PC-9 (cell line): ENCODE measurements around the gene RAB3C. TPM values are rescaled to one million over a fixed set of nuclear protein-coding genes. Genes with fewer than 3 reads are reported as not detected.

Experiments used
- BruUV-seq: library from RNA; stranded (reverse); fragments of 400-500 nt; replicated peaks from 2 replicates; lab custom pipeline; 2021; lab: Mats Ljungman, UMichigan
- CTCF ChIA-PET: fragments of 300-600 bp; sonication (Branson Sonifier 250); formaldehyde crosslinking; loops from one replicate; lab custom pipeline; 2022; ENCODE audit warnings: antibody characterized with exemption; lab: Charles Lee
- POLR2A ChIA-PET: fragments of 300-600 bp; sonication (Branson Sonifier 250); formaldehyde crosslinking; loops from one replicate; lab custom pipeline; 2022; ENCODE audit warnings: antibody characterized with exemption; ENCODE audit not compliant: unreplicated experiment; lab: Charles Lee
- DNase-seq, 2 experiments: peaks; one replicate each; pipeline versions ENCODE4 v3.0.0 to v3.0.0-alpha.2; 2015 to 2022; ENCODE audit warnings: mixed read lengths in 1 of 2
- H2AFZ ChIP-seq: fragments of 200-600 bp; sonication (generic); 2 replicates; pipeline ENCODE4 v1.8.1; 2017; ENCODE audit warnings: antibody characterized with exemption
- H3F3A ChIP-seq: fragments of 200-600 bp; sonication (generic); 2 replicates; pipeline ENCODE4 v1.8.1; 2017; ENCODE audit warnings: antibody characterized with exemption, mild to moderate bottlenecking, low read depth; ENCODE audit not compliant: insufficient read depth
- H3K27ac ChIP-seq: fragments of 200-600 bp; sonication (generic); 2 replicates; pipeline ENCODE4 v1.6.1; 2016; ENCODE audit warnings: mixed run types
- H3K27me3 ChIP-seq: fragments of 200-600 bp; sonication (generic); 2 replicates; pipeline ENCODE4 v1.6.1; 2016; ENCODE audit warnings: low read depth, mixed run types; ENCODE audit not compliant: insufficient read depth
- H3K36me3 ChIP-seq: fragments of 200-600 bp; sonication (generic); 2 replicates; pipeline ENCODE4 v1.6.1; 2016; ENCODE audit warnings: low read depth, mixed run types
- H3K4me1 ChIP-seq: fragments of 200-600 bp; sonication (generic); replicated peaks from 2 replicates; pipeline ENCODE4 v1.6.1; 2016; ENCODE audit warnings: mixed run types; ENCODE audit not compliant: insufficient read depth
- H3K4me2 ChIP-seq: fragments of 200-600 bp; sonication (generic); 2 replicates; pipeline ENCODE4 v1.6.1; 2017; ENCODE audit warnings: mixed run types
- H3K4me3 ChIP-seq: fragments of 200-600 bp; sonication (generic); 2 replicates; pipeline ENCODE4 v1.6.1; 2016; ENCODE audit warnings: mixed run types
- H3K79me2 ChIP-seq: fragments of 200-600 bp; sonication (generic); 2 replicates; pipeline ENCODE4 v1.6.1; 2017; ENCODE audit warnings: low read depth, mixed run types
- H3K9me2 ChIP-seq: fragments of 200-600 bp; sonication (generic); 2 replicates; pipeline ENCODE4 v1.8.1; 2017; ENCODE audit warnings: mild to moderate bottlenecking; ENCODE audit not compliant: insufficient read depth
- H3K9me3 ChIP-seq: fragments of 200-600 bp; sonication (generic); 2 replicates; pipeline ENCODE4 v1.8.1; 2016; ENCODE audit warnings: low read depth; ENCODE audit not compliant: insufficient read depth
- H4K20me1 ChIP-seq: fragments of 200-600 bp; sonication (generic); 2 replicates; pipeline ENCODE4 v1.8.1; 2017; ENCODE audit not compliant: insufficient read depth
- EZH2 ChIP-seq: fragments of 200-600 bp; sonication (generic); IDR thresholded peaks from 2 replicates; pipeline ENCODE4 v1.8.0; 2017; ENCODE audit warnings: antibody characterized with exemption, low read depth
- intact Hi-C: fragments of 100-400 bp; cut with micrococcal nuclease; formaldehyde crosslinking; loops from one replicate; pipeline ENCODE4 v1.10.0; 2022; ENCODE audit not compliant: unreplicated experiment
- total RNA-seq: library from RNA; stranded (reverse); gene quantifications from 2 replicates; pipeline ENCODE4 v1.2.3, GENCODE V29; 2021
- TF ChIP-seq, protein P1 (sequence below): fragments of 200-600 bp; sonication (generic); conservative IDR thresholded peaks from 2 replicates; pipeline ENCODE4 v1.6.1; 2017; ENCODE audit warnings: mixed run types, antibody characterized with exemption, mild to moderate bottlenecking, moderate library complexity

RAB3C gene
- total RNA-seq, 1 experiment from 2014 or later = not detected

DNA sequence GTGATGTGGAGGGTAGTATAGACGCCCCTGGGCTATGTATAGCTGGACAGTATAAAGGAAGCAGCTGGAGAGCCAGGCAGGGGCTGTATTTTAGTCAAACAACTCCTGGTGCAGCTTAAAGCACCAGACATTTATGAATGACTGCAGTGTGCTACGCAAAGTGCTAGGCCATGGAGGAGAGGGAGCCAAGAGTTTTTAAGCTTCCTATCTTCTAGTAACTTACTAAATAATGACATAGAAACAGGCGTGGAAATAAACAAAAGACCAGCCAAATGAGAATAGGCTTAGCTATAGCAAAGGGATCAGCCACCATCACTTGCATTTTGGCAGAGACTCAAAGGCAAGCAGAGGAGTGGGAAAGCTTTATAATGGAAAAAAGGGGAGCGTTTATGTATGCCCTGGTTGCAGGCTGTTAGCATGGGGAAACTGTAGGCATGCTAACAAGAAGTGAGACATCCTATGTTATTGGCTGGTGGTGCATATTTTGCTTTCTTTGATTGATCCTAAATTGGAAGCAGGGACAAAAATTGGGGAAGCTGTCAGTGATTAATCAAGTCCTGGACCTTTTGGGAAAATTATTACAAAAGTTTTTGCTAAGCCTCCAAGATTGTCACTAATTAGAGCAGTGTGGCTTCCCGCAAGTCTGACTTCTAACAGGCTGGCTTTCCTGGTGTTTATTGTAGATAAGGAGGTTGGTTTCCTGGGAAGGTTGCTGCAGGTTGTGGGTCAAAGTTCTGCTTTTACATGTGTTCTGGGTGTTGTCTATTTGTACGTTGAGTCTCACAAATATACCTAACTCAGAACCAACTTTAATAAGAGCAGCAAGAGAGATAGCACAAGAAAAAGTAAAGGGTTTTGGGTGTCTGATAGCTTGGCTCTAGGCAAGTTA is 46.6 kb downstream of the RAB3C start:
- no peak for DNase-seq
- ChIA-PET POLR2A (no interaction called here), CTCF (no interaction called here)
- no peak overlapping the region for H3K27ac ChIP-seq
- intact Hi-C loops = no loop called here
- TF ChIP-seq EZH2 = no peak
- TF ChIP-seq, protein P1, sequence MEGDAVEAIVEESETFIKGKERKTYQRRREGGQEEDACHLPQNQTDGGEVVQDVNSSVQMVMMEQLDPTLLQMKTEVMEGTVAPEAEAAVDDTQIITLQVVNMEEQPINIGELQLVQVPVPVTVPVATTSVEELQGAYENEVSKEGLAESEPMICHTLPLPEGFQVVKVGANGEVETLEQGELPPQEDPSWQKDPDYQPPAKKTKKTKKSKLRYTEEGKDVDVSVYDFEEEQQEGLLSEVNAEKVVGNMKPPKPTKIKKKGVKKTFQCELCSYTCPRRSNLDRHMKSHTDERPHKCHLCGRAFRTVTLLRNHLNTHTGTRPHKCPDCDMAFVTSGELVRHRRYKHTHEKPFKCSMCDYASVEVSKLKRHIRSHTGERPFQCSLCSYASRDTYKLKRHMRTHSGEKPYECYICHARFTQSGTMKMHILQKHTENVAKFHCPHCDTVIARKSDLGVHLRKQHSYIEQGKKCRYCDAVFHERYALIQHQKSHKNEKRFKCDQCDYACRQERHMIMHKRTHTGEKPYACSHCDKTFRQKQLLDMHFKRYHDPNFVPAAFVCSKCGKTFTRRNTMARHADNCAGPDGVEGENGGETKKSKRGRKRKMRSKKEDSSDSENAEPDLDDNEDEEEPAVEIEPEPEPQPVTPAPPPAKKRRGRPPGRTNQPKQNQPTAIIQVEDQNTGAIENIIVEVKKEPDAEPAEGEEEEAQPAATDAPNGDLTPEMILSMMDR = no peak
- no peaks in the 10 kb centered on the region for H3K79me2 ChIP-seq
- H3K36me3 ChIP-seq = no peaks in the 10 kb centered on the region
- H3K9me3 ChIP-seq = no peaks in the 10 kb centered on the region
- H4K20me1 ChIP-seq = no peaks in the 10 kb centered on the region
- no peak overlapping the region for H3K4me2 ChIP-seq
- no peak overlapping the region for H2AFZ ChIP-seq
- no peaks in the 10 kb centered on the region for H3K4me1 ChIP-seq
- H3K9me2 ChIP-seq = no peaks in the 10 kb centered on the region
- H3F3A ChIP-seq = no peaks in the 10 kb centered on the region
- BruUV-seq = no TSS peak
- H3K27me3 ChIP-seq = no peaks in the 10 kb centered on the region
- H3K4me3 ChIP-seq = no peak overlapping the region

DNA sequence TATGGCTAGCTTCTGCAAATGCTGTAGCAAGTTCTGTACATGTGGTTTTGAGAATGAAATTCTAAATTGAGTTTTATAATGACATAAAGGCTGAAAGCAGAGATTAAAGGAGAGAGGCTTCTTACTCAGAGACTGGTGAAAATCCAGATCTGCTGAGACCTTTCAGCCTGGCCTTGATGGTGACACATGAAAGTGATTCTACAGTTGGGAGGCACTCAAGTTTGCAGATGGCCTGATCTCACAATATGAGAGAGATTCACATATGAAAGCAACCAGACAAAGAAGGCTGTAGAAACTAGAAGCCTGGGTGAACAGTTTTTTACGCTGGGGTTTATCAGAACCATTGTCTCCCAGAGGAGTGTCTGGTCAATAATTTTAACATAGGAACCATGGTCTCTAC is 49.0 kb downstream of the RAB3C start:
- H2AFZ ChIP-seq = no peak overlapping the region
- H3K79me2 ChIP-seq = no peaks in the 10 kb centered on the region
- no peaks in the 10 kb centered on the region for H3K9me2 ChIP-seq
- intact Hi-C loops = no loop called here
- H3K27me3 ChIP-seq = no peaks in the 10 kb centered on the region
- H3K9me3 ChIP-seq = no peaks in the 10 kb centered on the region
- no peak overlapping the region for H3K27ac ChIP-seq
- H3K4me3 ChIP-seq = no peak overlapping the region
- TF ChIP-seq, protein P1 = no peak
- no peak for TF ChIP-seq EZH2
- no TSS peak for BruUV-seq
- H3K36me3 ChIP-seq = no peaks in the 10 kb centered on the region
- DNase-seq = no peak
- ChIA-PET POLR2A (no interaction called here), CTCF (no interaction called here)
- no peaks in the 10 kb centered on the region; the same call in 1 of the 2 replicates for H4K20me1 ChIP-seq
- H3F3A ChIP-seq = no peaks in the 10 kb centered on the region
- no peak overlapping the region for H3K4me2 ChIP-seq
- H3K4me1 ChIP-seq = no peaks in the 10 kb centered on the region

DNA sequence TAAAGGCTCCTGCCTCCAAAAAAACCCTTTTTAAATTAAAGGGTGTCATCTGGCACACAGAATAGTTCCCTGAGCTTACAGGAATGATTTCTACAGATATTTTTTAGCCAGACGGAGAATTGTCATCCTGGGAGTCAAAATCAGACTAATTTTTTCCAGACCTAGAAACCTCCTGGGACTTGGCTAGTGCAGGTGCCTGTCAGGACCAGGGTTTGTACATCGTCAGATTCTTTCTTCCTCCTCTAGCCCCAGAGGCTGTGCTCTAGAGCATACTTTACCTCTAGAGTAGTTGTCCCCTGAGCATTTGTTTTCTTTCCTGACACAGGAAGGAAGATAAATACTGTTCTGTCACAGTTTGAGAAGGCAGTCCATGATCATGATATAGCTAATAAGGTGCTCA is 52.5 kb downstream of the RAB3C start:
- Histone ChIP-seq H3K4me3 (no peak overlapping the region), H3K4me1 (no peaks in the 10 kb centered on the region), H3K9me2 (no peaks in the 10 kb centered on the region), H3F3A (no peaks in the 10 kb centered on the region), H3K27ac (no peak overlapping the region), H3K79me2 (no peaks in the 10 kb centered on the region), H2AFZ (no peak overlapping the region), H3K9me3 (no peaks in the 10 kb centered on the region), H3K27me3 (no peaks in the 10 kb centered on the region), H3K4me2 (no peak overlapping the region), H4K20me1 (no peaks in the 10 kb centered on the region; the same call in 1 of the 2 replicates), H3K36me3 (no peaks in the 10 kb centered on the region)
- CTCF ChIA-PET = no interaction called here
- DNase-seq = no peak
- TF ChIP-seq EZH2 = no peak
- TF ChIP-seq, protein P1 = no peak
- POLR2A ChIA-PET = no interaction called here
- BruUV-seq = no TSS peak
- intact Hi-C loops = no loop called here
